ENCODE data around the gene CDH13.

CDH13 gene

GRCh38 chr16:82681592-82681991 lies 54.8 kb downstream of the CDH13 start:
- Histone ChIP-seq H3K4me3 (replicated peaks; ENCODE audit: insufficient read depth, low read length) (no peak overlapping the region), H3K27ac (replicated peaks) (no peak overlapping the region), H3K27me3 (ENCODE audit: insufficient read depth, poor library complexity, severe bottlenecking) (no peaks in the 10 kb centered on the region)
- TF ChIP-seq REST (IDR thresholded peaks at IDR 0.05; ENCODE audit: insufficient replicate concordance, low read depth) (no peak), CTCF (IDR thresholded peaks at IDR 0.05; ENCODE audit: insufficient read depth, low read length) (no peak), POLR2AphosphoS5 (IDR thresholded peaks at IDR 0.05; ENCODE audit: low read depth) (no peak), SPI1 (IDR thresholded peaks at IDR 0.05; ENCODE audit: borderline replicate concordance, low read depth) (no peak), GABPA (IDR thresholded peaks at IDR 0.05; ENCODE audit: low read depth) (no peak)
- DNase-seq (ENCODE audit: low read depth in 1 of 2, low spot score in 1 of 2): no peak

GRCh38 chr16:82682767-82683166 lies 56.0 kb downstream of the CDH13 start:
- H3K4me3 ChIP-seq (replicated peaks; ENCODE audit: insufficient read depth, low read length): no peak overlapping the region
- no peak for DNase-seq (ENCODE audit: low read depth in 1 of 2, low spot score in 1 of 2)
- no peaks in the 10 kb centered on the region for H3K27me3 ChIP-seq (ENCODE audit: insufficient read depth, poor library complexity, severe bottlenecking)
- TF ChIP-seq CTCF (IDR thresholded peaks at IDR 0.05; ENCODE audit: insufficient read depth, low read length): no peak
- TF ChIP-seq GABPA (IDR thresholded peaks at IDR 0.05; ENCODE audit: low read depth): no peak
- TF ChIP-seq POLR2AphosphoS5 (IDR thresholded peaks at IDR 0.05; ENCODE audit: low read depth): no peak
- no peak for TF ChIP-seq SPI1 (IDR thresholded peaks at IDR 0.05; ENCODE audit: borderline replicate concordance, low read depth)
- TF ChIP-seq REST (IDR thresholded peaks at IDR 0.05; ENCODE audit: insufficient replicate concordance, low read depth): no peak
- H3K27ac ChIP-seq (replicated peaks): no peak overlapping the region

GRCh38 chr16:82684256-82684655 lies 57.5 kb downstream of the CDH13 start:
- Histone ChIP-seq H3K4me3 (replicated peaks; ENCODE audit: insufficient read depth, low read length) (no peak overlapping the region), H3K27ac (replicated peaks) (no peak overlapping the region), H3K27me3 (ENCODE audit: insufficient read depth, poor library complexity, severe bottlenecking) (no peaks in the 10 kb centered on the region)
- TF ChIP-seq CTCF (IDR thresholded peaks at IDR 0.05; ENCODE audit: insufficient read depth, low read length) (no peak), SPI1 (IDR thresholded peaks at IDR 0.05; ENCODE audit: borderline replicate concordance, low read depth) (no peak), REST (IDR thresholded peaks at IDR 0.05; ENCODE audit: insufficient replicate concordance, low read depth) (no peak), POLR2AphosphoS5 (IDR thresholded peaks at IDR 0.05; ENCODE audit: low read depth) (no peak), GABPA (IDR thresholded peaks at IDR 0.05; ENCODE audit: low read depth) (no peak)
- no peak for DNase-seq (ENCODE audit: low read depth in 1 of 2, low spot score in 1 of 2)
